GM12865 (cell line): ENCODE data around the gene BNIP2.

ENCODE experiments used
- DNase-seq: peaks from one replicate; pipeline ENCODE4 v3.0.0; 2010; ENCODE audit warnings: low read depth
- H3K4me3 ChIP-seq: 2 replicates; pipeline ENCODE4 v1.5.1; 2011; ENCODE audit warnings: mild to moderate bottlenecking, low read depth, low read length, control low read depth
- CTCF ChIP-seq: IDR thresholded peaks from 2 replicates; pipeline ENCODE4 v1.5.1; 2011; ENCODE audit warnings: low read length, control low read depth, low read depth, inconsistent platforms; ENCODE audit not compliant: insufficient read depth; ENCODE audit errors: missing control alignments

The BNIP2 gene

GRCh38 chr15:59721411-59721810, 32.3 kb upstream of the BNIP2 start:
- DNase-seq, result no peak
- TF ChIP-seq CTCF, result no peak
- H3K4me3 ChIP-seq, result no peak overlapping the region

- DNase-seq, result no peak
- TF ChIP-seq CTCF, result no peak
- no peak overlapping the region for H3K4me3 ChIP-seq
Measured at GRCh38 chr15:59713177-59713576, 24.1 kb upstream of the BNIP2 start.

GRCh38 chr15:59711451-59712243, 22.5 kb upstream of the BNIP2 start:
- TF ChIP-seq CTCF, result no peak
- H3K4me3 ChIP-seq, result no peak overlapping the region
- DNase-seq, result no peak

GRCh38 chr15:59707619-59708018, 18.5 kb upstream of the BNIP2 start:
- no peak for TF ChIP-seq CTCF
- H3K4me3 ChIP-seq, result no peak overlapping the region
- DNase-seq, result no peak

GRCh38 chr15:59703979-59704796, 15.1 kb upstream of the BNIP2 start:
- no peak for TF ChIP-seq CTCF
- no peak for DNase-seq
- no peak overlapping the region for H3K4me3 ChIP-seq

GRCh38 chr15:59702351-59702750, 13.2 kb upstream of the BNIP2 start:
- no peak for DNase-seq
- H3K4me3 ChIP-seq, result no peak overlapping the region
- no peak for TF ChIP-seq CTCF
